A549 (cell line): ENCODE measurements around the gene ATP6V0C. TPM values are rescaled to one million over a fixed set of nuclear protein-coding genes. Genes with fewer than 3 reads are reported as not detected.

ENCODE experiments used
- ATAC-seq, 2 experiments: fragments of 200-7000 bp in 1 of 2; fragments of >200 bp in 1 of 2; cut with Nextera tagmentation in 1 of 2; cut with Tn5 transposase in 1 of 2; 3 replicates each; pipeline versions ENCODE4 v1.8.0 to v1.9.1; 2018 to 2020; ENCODE audit warnings: mild to moderate bottlenecking in 1 of 2, moderate library complexity in 1 of 2
- CTCF ChIA-PET: fragments of 300-600 bp; sonication (Branson Sonifier 250); formaldehyde crosslinking; extraction: SDS; loops from one replicate; lab custom pipeline; 2021; ENCODE audit warnings: antibody characterized with exemption, inconsistent platforms; lab: Yijun Ruan, JAX
- POLR2A ChIA-PET: fragments of 350-600 bp; formaldehyde crosslinking; extraction: SDS; loops from one replicate; lab custom pipeline; 2021; ENCODE audit warnings: antibody characterized with exemption, inconsistent platforms; lab: Yijun Ruan, JAX
- DNase-seq, 2 experiments: peaks; one replicate each; pipeline versions ENCODE4 v3.0.0 to v3.0.0-alpha.2; 2011 to 2016; ENCODE audit warnings: low read depth in 1 of 2, low spot score in 1 of 2
- FAIRE-seq: peaks from 2 replicates; lab custom pipeline; 2011; peaks lifted over from hg19 to GRCh38; lab: Jason Lieb, UNC
- H3K27ac ChIP-seq, 2 experiments: fragments of >200 bp; sonication (Bioruptor Twin); formaldehyde crosslinking; 3 replicates each; pipeline ENCODE4 v1.5.1; 2016 to 2017
- H3K4me1 ChIP-seq: fragments of >200 bp; sonication (Bioruptor Twin); formaldehyde crosslinking; 3 replicates; pipeline ENCODE4 v1.6.1; 2016
- H3K4me2 ChIP-seq: fragments of >200 bp; sonication (Bioruptor Twin); formaldehyde crosslinking; 3 replicates; pipeline ENCODE4 v1.6.1; 2016
- H3K4me3 ChIP-seq: fragments of >200 bp; sonication (Bioruptor Twin); formaldehyde crosslinking; 3 replicates; pipeline ENCODE4 v1.5.1; 2016
- H3K9me3 ChIP-seq: fragments of >200 bp; sonication (Bioruptor Twin); formaldehyde crosslinking; 3 replicates; pipeline ENCODE4 v1.6.1; 2016
- CEBPB ChIP-seq, 2 experiments: fragments of >200 bp in 1 of 2; sonication (Bioruptor Twin) in 1 of 2; formaldehyde crosslinking in 1 of 2; IDR thresholded peaks; 2 replicates each; pipeline ENCODE4 v1.6.1; 2012 to 2016
- CHD2 ChIP-seq: fragments of 150-350 bp; IDR thresholded peaks from 2 replicates; pipeline ENCODE4 v1.6.1; 2014; ENCODE audit warnings: low read length; ENCODE audit not compliant: partially characterized antibody
- FOSB ChIP-seq: fragments of 250-450 bp; sonication (Bioruptor Pico); IDR thresholded peaks from 2 replicates; pipeline ENCODE4 v1.5.0; 2020; ENCODE audit warnings: mild to moderate bottlenecking, moderate library complexity
- HDAC2 ChIP-seq: fragments of 200-600 bp; sonication (generic); IDR thresholded peaks from 2 replicates; pipeline ENCODE4 v1.6.1; 2016
- HOXA7 ChIP-seq: fragments of 250-450 bp; sonication (Bioruptor Pico); IDR thresholded peaks from 2 replicates; pipeline ENCODE4 v1.5.0; 2020; ENCODE audit warnings: mild to moderate bottlenecking, moderate library complexity
- HOXB13 ChIP-seq: fragments of 250-450 bp; sonication (Bioruptor Pico); IDR thresholded peaks from 2 replicates; pipeline ENCODE4 v1.5.0; 2020; ENCODE audit warnings: low read depth, mild to moderate bottlenecking, moderate library complexity
- JUNB ChIP-seq: fragments of >200 bp; sonication (Bioruptor Twin); formaldehyde crosslinking; IDR thresholded peaks from 2 replicates; pipeline ENCODE4 v1.6.1; 2016
- MAZ ChIP-seq: fragments of 150-350 bp; IDR thresholded peaks from 2 replicates; pipeline ENCODE4 v1.6.1; 2014; ENCODE audit warnings: antibody characterized with exemption, low read depth, low read length, borderline replicate concordance
- MYC ChIP-seq: IDR thresholded peaks from 2 replicates; pipeline ENCODE4 v1.6.1; 2012; ENCODE audit warnings: mild to moderate bottlenecking, inconsistent platforms, low read length, improper control_type of control experiment, borderline replicate concordance
- NFE2L2 ChIP-seq: fragments of 150-350 bp; conservative IDR thresholded peaks from 2 replicates; pipeline ENCODE4 v1.6.1; 2014; ENCODE audit warnings: low read length
- PHF8 ChIP-seq: fragments of 200-600 bp; sonication (generic); IDR thresholded peaks from 2 replicates; pipeline ENCODE4 v1.6.1; 2016; ENCODE audit warnings: low read depth, mild to moderate bottlenecking, antibody characterized with exemption, moderate library complexity, borderline replicate concordance
- REST ChIP-seq: fragments of 200-600 bp; sonication (generic); IDR thresholded peaks from 2 replicates; pipeline ENCODE4 v1.6.1; 2016; ENCODE audit warnings: antibody characterized with exemption, mild to moderate bottlenecking, moderate library complexity
- SREBF2 ChIP-seq: fragments of 450-650 bp; IDR thresholded peaks from 2 replicates; pipeline ENCODE4 v1.6.1; 2014; ENCODE audit warnings: mild to moderate bottlenecking, moderate library complexity
- USF2 ChIP-seq: fragments of 450-650 bp; IDR thresholded peaks from 2 replicates; pipeline ENCODE4 v1.6.1; 2014; ENCODE audit warnings: antibody characterized with exemption
- WGBS: methylation state at CpG from one replicate; pipeline ENCODE4 v1.1.6; 2017; ENCODE audit errors: missing lambda C conversion rate; 5-methylcytosine and 5-hydroxymethylcytosine counted together
- polyA plus RNA-seq, 4 experiments: library from polyadenylated mRNA; depleted of rRNA in 3 of 4; stranded (reverse); fragments of >200 nt; fragmentation: RNase III in 1 of 4; extraction: RNeasy Plus Mini Kit Qiagen cat#74134 plus additional on column Dnase treatment in 1 of 4; gene quantifications; 2 replicates in 3 of 4; 3 replicates in 1 of 4; pipeline ENCODE4 v1.2.3, GENCODE V29; 2011 to 2017
- TF ChIP-seq, protein P1 (sequence below): fragments of >200 bp; sonication (Bioruptor Twin); formaldehyde crosslinking; IDR thresholded peaks from 3 replicates; pipeline ENCODE4 v1.5.1; 2016
- TF ChIP-seq, protein P2 (sequence below): fragments of 150-350 bp; IDR thresholded peaks from 2 replicates; pipeline ENCODE4 v1.6.1; 2014; ENCODE audit warnings: low read depth, mild to moderate bottlenecking, low read length
- TF ChIP-seq, protein P3 (sequence below): IDR thresholded peaks from 2 replicates; pipeline ENCODE4 v1.6.1; 2012; ENCODE audit warnings: low read depth, borderline replicate concordance

ATP6V0C gene
- polyA plus RNA-seq, 2 of the 4 experiments (the other 2 are of a cell fraction), result 9.4 to 153 TPM

DNA sequence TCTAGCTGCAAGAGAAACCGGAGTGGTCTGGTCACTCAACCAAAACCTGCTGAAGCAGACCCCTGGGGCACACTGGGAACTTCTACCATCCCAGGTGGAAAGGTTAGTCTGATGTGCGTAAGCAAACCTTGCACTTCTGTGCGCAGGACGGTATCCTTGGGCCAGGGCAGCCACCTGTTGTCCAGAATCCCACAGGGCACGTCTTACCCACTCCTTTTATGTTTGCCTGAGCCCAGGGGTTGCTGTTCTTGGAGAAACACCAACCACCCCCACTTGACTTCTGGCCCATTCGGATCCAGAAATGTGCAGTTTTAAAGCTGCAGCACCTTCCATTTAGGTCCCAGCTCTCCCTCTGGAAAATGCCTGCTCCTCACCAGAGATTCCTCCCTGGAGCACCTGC is 20.1 kb upstream of the ATP6V0C start:
- Histone ChIP-seq H3K4me2 (no peak overlapping the region), H3K27ac (no peak overlapping the region), H3K4me1 (peaks cover 11% of the 10 kb centered on the region), H3K4me3 (no peak overlapping the region), H3K9me3 (no peaks in the 10 kb centered on the region)
- DNase-seq (no peak), FAIRE-seq (no peak), ATAC-seq (no peak)
- TF ChIP-seq FOSB (CRISPR knock-in tag) (no peak), REST (no peak), CHD2 (no peak), CEBPB (IDR thresholded peaks at IDR 0.05) (no peak), HOXB13 (no peak), NFE2L2 (no peak), USF2 (no peak)
- POLR2A ChIA-PET, result no interaction called here
- WGBS, result 82% methylated on average over 6 of the region's 6 CpGs
- CTCF ChIA-PET, result interaction anchor here (0.7 to 13.5 kb wide), 2 partner anchors 7 to 21 kb away, joined by 3 to 98 read pairs; no protein-coding TSS in a partner anchor

DNA sequence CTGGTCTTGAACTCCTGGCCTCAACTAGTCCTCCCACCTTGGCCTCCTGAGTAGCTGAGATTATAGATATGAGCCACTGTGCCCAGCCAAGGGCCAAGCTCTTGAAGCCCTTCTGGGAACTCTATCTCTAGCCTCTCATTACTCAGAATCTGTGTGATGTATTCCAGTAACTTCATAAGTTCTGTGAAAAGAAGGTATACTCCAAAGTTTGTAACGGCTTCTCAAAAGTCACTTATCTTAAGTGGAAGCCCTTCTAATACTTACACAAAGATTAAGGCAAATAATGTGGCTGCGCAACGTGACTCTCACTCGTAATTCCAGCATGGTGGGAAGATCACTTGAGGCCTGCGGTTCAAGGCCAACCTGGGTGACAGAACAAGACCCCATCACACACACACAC is 19.1 kb upstream of the ATP6V0C start:
- no peak for FAIRE-seq

GRCh38 chr16:2495041-2495440 is 18.7 kb upstream of the ATP6V0C start:
- no peak overlapping the region for H3K4me3 ChIP-seq
- no peak overlapping the region for H3K4me2 ChIP-seq
- CTCF ChIA-PET, result interaction anchor here (0.5 to 1.8 kb wide), 4 partner anchors 15 to 244 kb away, joined by 3 to 5 read pairs (median 4); partner anchors contain the start of gene ECI1
- no peak for FAIRE-seq
- TF ChIP-seq, protein P1, sequence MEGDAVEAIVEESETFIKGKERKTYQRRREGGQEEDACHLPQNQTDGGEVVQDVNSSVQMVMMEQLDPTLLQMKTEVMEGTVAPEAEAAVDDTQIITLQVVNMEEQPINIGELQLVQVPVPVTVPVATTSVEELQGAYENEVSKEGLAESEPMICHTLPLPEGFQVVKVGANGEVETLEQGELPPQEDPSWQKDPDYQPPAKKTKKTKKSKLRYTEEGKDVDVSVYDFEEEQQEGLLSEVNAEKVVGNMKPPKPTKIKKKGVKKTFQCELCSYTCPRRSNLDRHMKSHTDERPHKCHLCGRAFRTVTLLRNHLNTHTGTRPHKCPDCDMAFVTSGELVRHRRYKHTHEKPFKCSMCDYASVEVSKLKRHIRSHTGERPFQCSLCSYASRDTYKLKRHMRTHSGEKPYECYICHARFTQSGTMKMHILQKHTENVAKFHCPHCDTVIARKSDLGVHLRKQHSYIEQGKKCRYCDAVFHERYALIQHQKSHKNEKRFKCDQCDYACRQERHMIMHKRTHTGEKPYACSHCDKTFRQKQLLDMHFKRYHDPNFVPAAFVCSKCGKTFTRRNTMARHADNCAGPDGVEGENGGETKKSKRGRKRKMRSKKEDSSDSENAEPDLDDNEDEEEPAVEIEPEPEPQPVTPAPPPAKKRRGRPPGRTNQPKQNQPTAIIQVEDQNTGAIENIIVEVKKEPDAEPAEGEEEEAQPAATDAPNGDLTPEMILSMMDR, result no peak
- TF ChIP-seq MAZ (no peak), SREBF2 (no peak), JUNB (no peak), HDAC2 (no peak), PHF8 (no peak), MYC (no peak), REST (no peak)
- TF ChIP-seq, protein P2, sequence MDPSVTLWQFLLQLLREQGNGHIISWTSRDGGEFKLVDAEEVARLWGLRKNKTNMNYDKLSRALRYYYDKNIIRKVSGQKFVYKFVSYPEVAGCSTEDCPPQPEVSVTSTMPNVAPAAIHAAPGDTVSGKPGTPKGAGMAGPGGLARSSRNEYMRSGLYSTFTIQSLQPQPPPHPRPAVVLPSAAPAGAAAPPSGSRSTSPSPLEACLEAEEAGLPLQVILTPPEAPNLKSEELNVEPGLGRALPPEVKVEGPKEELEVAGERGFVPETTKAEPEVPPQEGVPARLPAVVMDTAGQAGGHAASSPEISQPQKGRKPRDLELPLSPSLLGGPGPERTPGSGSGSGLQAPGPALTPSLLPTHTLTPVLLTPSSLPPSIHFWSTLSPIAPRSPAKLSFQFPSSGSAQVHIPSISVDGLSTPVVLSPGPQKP, result no peak
- TF ChIP-seq, protein P3, sequence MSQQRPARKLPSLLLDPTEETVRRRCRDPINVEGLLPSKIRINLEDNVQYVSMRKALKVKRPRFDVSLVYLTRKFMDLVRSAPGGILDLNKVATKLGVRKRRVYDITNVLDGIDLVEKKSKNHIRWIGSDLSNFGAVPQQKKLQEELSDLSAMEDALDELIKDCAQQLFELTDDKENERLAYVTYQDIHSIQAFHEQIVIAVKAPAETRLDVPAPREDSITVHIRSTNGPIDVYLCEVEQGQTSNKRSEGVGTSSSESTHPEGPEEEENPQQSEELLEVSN, result no peak
- TF ChIP-seq, all 56 proteins: peak for 0
- DNase-seq (no peak), ATAC-seq (no peak)
- H3K4me1 ChIP-seq, result peaks cover 11% of the 10 kb centered on the region
- H3K27ac ChIP-seq, result no peak overlapping the region
- POLR2A ChIA-PET, result no interaction called here
- 83% methylated on average over 5 of the region's 5 CpGs for WGBS
- no peaks in the 10 kb centered on the region for H3K9me3 ChIP-seq

More for the DNA sequence above, 19.1 kb upstream of the ATP6V0C start:
- WGBS, result 95% methylated on average over 5 of the region's 5 CpGs
- Histone ChIP-seq H3K4me2 (no peak overlapping the region), H3K4me3 (no peak overlapping the region), H3K9me3 (no peaks in the 10 kb centered on the region), H3K4me1 (peaks cover 11% of the 10 kb centered on the region), H3K27ac (no peak overlapping the region)
- TF ChIP-seq SREBF2 (no peak), HDAC2 (no peak), HOXA7 (CRISPR knock-in tag) (no peak), MYC (no peak)
- no peak for DNase-seq
- ATAC-seq, result no peak
- ChIA-PET CTCF (interaction anchor here (1.1 to 1.8 kb wide), 2 partner anchors 44 to 244 kb away, joined by 3 to 4 read pairs; partner anchors contain the start of gene ECI1), POLR2A (no interaction called here)
